SK-N-SH (cell line): ENCODE data around the gene SUCNR1. TPM values are rescaled to one million over a fixed set of nuclear protein-coding genes. Genes with fewer than 3 reads are reported as not detected.

Experiments used
- CTCF ChIA-PET: fragments of 300-600, 350-600 bp; formaldehyde crosslinking; extraction: SDS; loops from one replicate; lab custom pipeline; 2021; lab: Yijun Ruan, JAX
- POLR2A ChIA-PET: fragments of 350-600 bp; sonication (Branson Sonifier 250); formaldehyde crosslinking; extraction: SDS; loops from one replicate; lab custom pipeline; 2020; ENCODE audit warnings: antibody characterized with exemption, inconsistent platforms; lab: Yijun Ruan, JAX
- DNase-seq: peaks from one replicate; pipeline ENCODE4 v3.0.0; 2012
- H2AFZ ChIP-seq: fragments of 200-600 bp; sonication (generic); 2 replicates; pipeline ENCODE4 v1.8.1; 2016; ENCODE audit warnings: antibody characterized with exemption, mild to moderate bottlenecking, low read depth
- H3F3A ChIP-seq: fragments of 200-600 bp; sonication (generic); replicated peaks from 2 replicates; pipeline ENCODE3; 2016; ENCODE audit warnings: antibody characterized with exemption, mild to moderate bottlenecking; ENCODE audit not compliant: insufficient read depth
- H3K27ac ChIP-seq, 2 experiments: fragments of 200-500 bp in 1 of 2; fragments of 200-600 bp in 1 of 2; sonication (Bioruptor generic) in 1 of 2; sonication (generic), shearing (Covaris generic) in 1 of 2; 2 replicates each; pipeline versions ENCODE4 v1.5.1 to v1.6.1; 2014 to 2016; ENCODE audit warnings: low read depth in 2 of 2, inconsistent platforms in 1 of 2, low read length in 1 of 2, mild to moderate bottlenecking in 1 of 2, mixed read lengths in 1 of 2
- H3K27me3 ChIP-seq: fragments of 200-600 bp; sonication (generic), shearing (Covaris generic); 2 replicates; pipeline ENCODE4 v1.6.1; 2016; ENCODE audit warnings: mixed run types; ENCODE audit not compliant: insufficient read depth
- H3K36me3 ChIP-seq, 2 experiments: fragments of 200-500 bp in 1 of 2; fragments of 200-600 bp in 1 of 2; sonication (Bioruptor generic) in 1 of 2; sonication (generic) in 1 of 2; replicated peaks in 1 of 2; 2 replicates each; pipeline versions ENCODE3 to v1.5.1; 2014 to 2016; ENCODE audit warnings: low read length in 1 of 2, mild to moderate bottlenecking in 1 of 2; ENCODE audit not compliant: insufficient read depth in 2 of 2, control insufficient read depth in 1 of 2
- H3K4me1 ChIP-seq, 2 experiments: fragments of 200-500 bp in 1 of 2; fragments of 200-600 bp in 1 of 2; sonication (Bioruptor generic) in 1 of 2; sonication (generic), shearing (Covaris generic) in 1 of 2; 2 replicates each; pipeline versions ENCODE4 v1.5.1 to v1.6.1; 2014 to 2016; ENCODE audit warnings: low read depth in 1 of 2, low read length in 1 of 2, mixed run types in 1 of 2; ENCODE audit not compliant: insufficient read depth in 2 of 2, control insufficient read depth in 1 of 2
- H3K4me2 ChIP-seq: fragments of 200-600 bp; sonication (generic), shearing (Covaris generic); 2 replicates; pipeline ENCODE4 v1.6.1; 2017; ENCODE audit warnings: mixed run types
- H3K4me3 ChIP-seq, 2 experiments: fragments of 200-500 bp in 1 of 2; fragments of 200-600 bp in 1 of 2; sonication (Bioruptor generic) in 1 of 2; sonication (generic), shearing (Covaris generic) in 1 of 2; 2 replicates each; pipeline versions ENCODE4 v1.5.1 to v1.8.1; 2014 to 2016; ENCODE audit warnings: low read depth in 2 of 2, inconsistent platforms in 1 of 2, low read length in 1 of 2, mild to moderate bottlenecking in 1 of 2, mixed read lengths in 1 of 2, moderate library complexity in 1 of 2
- H3K79me2 ChIP-seq: fragments of 200-600 bp; sonication (generic); 2 replicates; pipeline ENCODE4 v1.8.1; 2017; ENCODE audit warnings: mild to moderate bottlenecking; ENCODE audit not compliant: insufficient read depth
- H3K9ac ChIP-seq: fragments of 200-600 bp; sonication (generic); 2 replicates; pipeline ENCODE4 v1.6.1; 2017; ENCODE audit warnings: mixed run types
- H3K9me2 ChIP-seq: fragments of 200-600 bp; sonication (generic); 2 replicates; pipeline ENCODE4 v1.6.1; 2017; ENCODE audit warnings: mixed run types
- H3K9me3 ChIP-seq: fragments of 200-600 bp; sonication (generic); 2 replicates; pipeline ENCODE4 v1.6.1; 2017; ENCODE audit warnings: mixed run types, mild to moderate bottlenecking, moderate library complexity
- H4K20me1 ChIP-seq: fragments of 200-600 bp; sonication (generic); 2 replicates; pipeline ENCODE4 v1.6.1; 2017; ENCODE audit warnings: mild to moderate bottlenecking, mixed run types; ENCODE audit not compliant: insufficient read depth
- CHD2 ChIP-seq: fragments of 150-350 bp; IDR thresholded peaks from 2 replicates; pipeline ENCODE4 v1.6.1; 2018; ENCODE audit warnings: low read length; ENCODE audit not compliant: partially characterized antibody
- ELF1 ChIP-seq: IDR thresholded peaks from 2 replicates; pipeline ENCODE4 v1.4.0; 2012
- EZH2phosphoT487 ChIP-seq: fragments of 200-600 bp; sonication (generic); IDR thresholded peaks from 2 replicates; pipeline ENCODE4 v1.6.1; 2017; ENCODE audit warnings: low read depth, mixed run types, mild to moderate bottlenecking, antibody characterized with exemption, moderate library complexity, borderline replicate concordance
- FOSL2 ChIP-seq: IDR thresholded peaks from 2 replicates; pipeline ENCODE4 v1.4.0; 2012; ENCODE audit warnings: low read depth, mild to moderate bottlenecking, moderate library complexity, borderline replicate concordance
- FOXJ3 ChIP-seq: sonication (generic); formaldehyde crosslinking; IDR thresholded peaks from 2 replicates; pipeline ENCODE4 v1.5.1; 2020; ENCODE audit warnings: mild to moderate bottlenecking, missing genetic modification reagents
- FOXM1 ChIP-seq: IDR thresholded peaks from 2 replicates; pipeline ENCODE4 v1.4.0; 2012; ENCODE audit warnings: low read depth, mild to moderate bottlenecking
- GATA2 ChIP-seq: sonication (generic); formaldehyde crosslinking; IDR thresholded peaks from 2 replicates; pipeline ENCODE4 v1.5.0; 2020; ENCODE audit warnings: mild to moderate bottlenecking, missing genetic modification reagents
- MEF2A ChIP-seq: IDR thresholded peaks from 2 replicates; pipeline ENCODE4 v1.4.0; 2012; ENCODE audit warnings: low read depth, borderline replicate concordance
- NFIC ChIP-seq: IDR thresholded peaks from 2 replicates; pipeline ENCODE4 v1.4.0; 2012; ENCODE audit warnings: borderline replicate concordance
- POLR2AphosphoS5 ChIP-seq: IDR thresholded peaks from 2 replicates; pipeline ENCODE4 v1.6.1; 2012; ENCODE audit warnings: low read depth, low read length
- RAD21 ChIP-seq: IDR thresholded peaks from 2 replicates; pipeline ENCODE4 v1.6.1; 2012; ENCODE audit warnings: mild to moderate bottlenecking, low read length
- RCOR1 ChIP-seq: fragments of 150-350 bp; IDR thresholded peaks from 2 replicates; pipeline ENCODE4 v1.6.1; 2017; ENCODE audit warnings: antibody characterized with exemption, low read length
- RFX5 ChIP-seq: IDR thresholded peaks from 2 replicates; pipeline ENCODE4 v1.6.1; 2012; ENCODE audit warnings: mild to moderate bottlenecking, improper control_type of control experiment, low read length
- TAF1 ChIP-seq: IDR thresholded peaks from 2 replicates; pipeline ENCODE4 v1.6.1; 2012; ENCODE audit warnings: low read depth, mild to moderate bottlenecking, low read length, moderate library complexity, borderline replicate concordance
- TEAD4 ChIP-seq: IDR thresholded peaks from 2 replicates; pipeline ENCODE4 v1.4.0; 2012; ENCODE audit warnings: mild to moderate bottlenecking, borderline replicate concordance; ENCODE audit not compliant: insufficient read depth
- WGBS: methylation state at CpG from one replicate; pipeline ENCODE4 v1.1.6; 2017; ENCODE audit warnings: low lambda C conversion rate; 5-methylcytosine and 5-hydroxymethylcytosine counted together
- polyA plus RNA-seq, 3 experiments: library from polyadenylated mRNA; depleted of rRNA; stranded (reverse); fragments of >200 nt; gene quantifications; 2 replicates each; pipeline ENCODE4 v1.2.3, GENCODE V29; 2012
- TF ChIP-seq, protein P1 (sequence below): IDR thresholded peaks from 2 replicates; pipeline ENCODE4 v1.4.0; 2012; ENCODE audit warnings: low read depth
- TF ChIP-seq, protein P2 (sequence below): IDR thresholded peaks from 2 replicates; pipeline ENCODE4; 2012
- TF ChIP-seq, protein P3 (sequence below): IDR thresholded peaks from 2 replicates; pipeline ENCODE4 v1.4.0; 2012; ENCODE audit warnings: low read depth, borderline replicate concordance
- TF ChIP-seq, protein P4 (sequence below): fragments of 150-350 bp; IDR thresholded peaks from 2 replicates; pipeline ENCODE4 v1.6.1; 2016; ENCODE audit warnings: mild to moderate bottlenecking, low read depth, low read length

The SUCNR1 gene
- polyA plus RNA-seq, 1 of the 3 experiments (the other 2 are of a cell fraction): 1.5 TPM

DNA sequence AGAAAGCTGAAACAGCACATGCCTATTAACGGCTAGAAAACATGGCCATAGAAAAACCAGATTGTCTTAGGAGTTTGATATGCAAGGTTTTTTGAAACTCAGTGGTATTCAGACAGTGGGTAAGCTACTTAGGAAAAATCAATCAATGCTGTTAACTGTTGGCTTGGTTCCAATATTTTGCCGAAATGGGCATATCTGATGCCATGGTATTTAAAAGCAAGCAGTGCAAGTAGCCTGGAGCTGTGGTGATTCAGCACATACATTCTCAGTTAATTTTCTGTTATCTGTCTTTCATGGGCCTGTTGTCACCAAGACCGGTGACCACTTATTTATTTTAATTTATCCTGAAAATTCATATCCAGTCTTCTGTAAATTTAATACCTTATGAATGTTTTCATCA is 17.3 kb upstream of the SUCNR1 start:
- Histone ChIP-seq H3K27ac (no peak overlapping the region), H3F3A (no peaks in the 10 kb centered on the region), H3K36me3 (peaks cover 0 to 53% of the 10 kb centered on the region in 2 experiments), H2AFZ (no peak overlapping the region), H3K9ac (no peak overlapping the region), H3K27me3 (no peaks in the 10 kb centered on the region), H3K79me2 (peaks cover 33% of the 10 kb centered on the region), H4K20me1 (no peaks in the 10 kb centered on the region), H3K9me2 (no peaks in the 10 kb centered on the region), H3K9me3 (no peaks in the 10 kb centered on the region), H3K4me2 (no peak overlapping the region), H3K4me3 (no peak overlapping the region), H3K4me1 (peaks cover 0 to 6% of the 10 kb centered on the region in 2 experiments; a peak in 2 of 4 replicates)
- peak; percentile 40 for TF ChIP-seq NFIC
- TF ChIP-seq GATA2: no peak
- WGBS: 53% methylated on average over 3 of the region's 3 CpGs
- ChIA-PET CTCF (interaction anchor here (0.6 kb wide), 1 partner anchor 17 kb away, joined by 3 read pairs; no protein-coding TSS in a partner anchor), POLR2A (no interaction called here)
- DNase-seq: no peak

DNA sequence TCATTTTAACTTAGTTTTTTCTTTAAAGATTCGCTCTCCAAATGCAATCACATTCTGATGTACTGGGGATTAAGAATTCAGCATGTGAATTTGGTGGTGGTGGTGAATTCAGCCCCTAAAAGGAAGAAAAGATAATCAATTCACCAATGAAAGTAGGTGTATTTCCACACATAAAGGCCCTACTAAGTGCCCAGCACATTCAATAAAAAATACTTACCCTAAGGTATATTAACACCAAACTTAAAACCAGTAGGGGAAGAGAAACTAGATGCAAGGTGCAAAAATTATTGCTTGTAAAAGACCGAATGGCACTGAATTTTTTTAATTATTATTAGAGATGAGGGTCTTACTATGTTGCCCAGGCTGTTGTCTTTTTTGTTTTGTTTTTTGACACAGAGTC is 16.8 kb upstream of the SUCNR1 start:
- no peak overlapping the region for H3K4me3 ChIP-seq
- WGBS: 54% methylated on average over 2 of the region's 2 CpGs
- no peaks in the 10 kb centered on the region for H3F3A ChIP-seq
- CTCF ChIA-PET: interaction anchor here (0.6 kb wide), 1 partner anchor 18 kb away, joined by 3 read pairs; no protein-coding TSS in a partner anchor
- H3K9me3 ChIP-seq: no peaks in the 10 kb centered on the region
- peaks cover 39% of the 10 kb centered on the region for H3K79me2 ChIP-seq
- peaks cover 0 to 53% of the 10 kb centered on the region in 2 experiments for H3K36me3 ChIP-seq
- TF ChIP-seq, protein P1, sequence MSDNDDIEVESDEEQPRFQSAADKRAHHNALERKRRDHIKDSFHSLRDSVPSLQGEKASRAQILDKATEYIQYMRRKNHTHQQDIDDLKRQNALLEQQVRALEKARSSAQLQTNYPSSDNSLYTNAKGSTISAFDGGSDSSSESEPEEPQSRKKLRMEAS: no peak
- TF ChIP-seq, protein P2, sequence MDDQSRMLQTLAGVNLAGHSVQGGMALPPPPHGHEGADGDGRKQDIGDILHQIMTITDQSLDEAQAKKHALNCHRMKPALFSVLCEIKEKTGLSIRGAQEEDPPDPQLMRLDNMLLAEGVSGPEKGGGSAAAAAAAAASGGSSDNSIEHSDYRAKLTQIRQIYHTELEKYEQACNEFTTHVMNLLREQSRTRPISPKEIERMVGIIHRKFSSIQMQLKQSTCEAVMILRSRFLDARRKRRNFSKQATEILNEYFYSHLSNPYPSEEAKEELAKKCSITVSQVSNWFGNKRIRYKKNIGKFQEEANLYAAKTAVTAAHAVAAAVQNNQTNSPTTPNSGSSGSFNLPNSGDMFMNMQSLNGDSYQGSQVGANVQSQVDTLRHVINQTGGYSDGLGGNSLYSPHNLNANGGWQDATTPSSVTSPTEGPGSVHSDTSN: no peak
- TF ChIP-seq, protein P3, sequence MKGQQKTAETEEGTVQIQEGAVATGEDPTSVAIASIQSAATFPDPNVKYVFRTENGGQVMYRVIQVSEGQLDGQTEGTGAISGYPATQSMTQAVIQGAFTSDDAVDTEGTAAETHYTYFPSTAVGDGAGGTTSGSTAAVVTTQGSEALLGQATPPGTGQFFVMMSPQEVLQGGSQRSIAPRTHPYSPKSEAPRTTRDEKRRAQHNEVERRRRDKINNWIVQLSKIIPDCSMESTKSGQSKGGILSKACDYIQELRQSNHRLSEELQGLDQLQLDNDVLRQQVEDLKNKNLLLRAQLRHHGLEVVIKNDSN: no peak
- TF ChIP-seq, all 33 proteins: peak for 0
- Histone ChIP-seq H3K4me1 (peaks cover 0 to 6% of the 10 kb centered on the region in 2 experiments; a peak in 2 of 4 replicates), H3K27ac (no peak overlapping the region), H3K9me2 (no peaks in the 10 kb centered on the region), H3K27me3 (no peaks in the 10 kb centered on the region), H4K20me1 (no peaks in the 10 kb centered on the region), H3K9ac (no peak overlapping the region), H3K4me2 (no peak overlapping the region), H2AFZ (no peak overlapping the region)
- no peak for DNase-seq
- POLR2A ChIA-PET: no interaction called here

DNA sequence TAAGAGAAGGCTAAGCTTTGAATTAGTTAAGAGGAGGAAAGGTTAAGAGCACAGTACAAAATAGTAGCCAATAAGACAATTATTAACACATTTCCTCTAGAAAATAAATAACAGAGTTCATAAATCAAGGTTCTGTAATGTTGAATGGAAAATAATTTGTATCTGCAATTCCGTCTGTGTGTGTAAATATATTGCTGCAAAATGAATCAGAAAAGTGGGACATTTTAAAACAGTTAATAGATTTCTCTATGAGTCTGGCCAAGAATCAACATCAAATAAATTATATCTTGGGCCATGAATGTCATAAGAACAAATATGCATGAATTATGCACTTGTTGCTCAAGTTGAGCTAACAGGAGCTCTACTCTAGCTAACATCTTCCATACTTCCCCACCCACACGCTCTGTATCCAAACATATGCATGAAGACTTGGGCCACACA is 14.2 kb upstream of the SUCNR1 start:
- Histone ChIP-seq H3K4me1 (peaks cover 0 to 15% of the 10 kb centered on the region in 2 experiments; a peak in 2 of 4 replicates), H4K20me1 (no peaks in the 10 kb centered on the region), H3K36me3 (peaks cover 0 to 35% of the 10 kb centered on the region in 2 experiments), H2AFZ (no peak overlapping the region), H3K9me2 (no peaks in the 10 kb centered on the region), H3K9me3 (no peaks in the 10 kb centered on the region), H3K27me3 (no peaks in the 10 kb centered on the region), H3K27ac (peak overlapping the region; percentile 18 to 82; a peak in 3 of 4 replicates), H3K4me3 (no peak overlapping the region), H3K9ac (no peak overlapping the region), H3K4me2 (no peak overlapping the region), H3K79me2 (peaks cover 50% of the 10 kb centered on the region), H3F3A (peaks cover 15% of the 10 kb centered on the region)
- POLR2A ChIA-PET: no interaction called here
- CTCF ChIA-PET: no interaction called here
- no peak for DNase-seq
- 31% methylated on average over 2 of the region's 2 CpGs for WGBS
- no peak for TF ChIP-seq CHD2
- TF ChIP-seq, protein P3: no peak
- no peak for TF ChIP-seq RFX5
- TF ChIP-seq, protein P4, sequence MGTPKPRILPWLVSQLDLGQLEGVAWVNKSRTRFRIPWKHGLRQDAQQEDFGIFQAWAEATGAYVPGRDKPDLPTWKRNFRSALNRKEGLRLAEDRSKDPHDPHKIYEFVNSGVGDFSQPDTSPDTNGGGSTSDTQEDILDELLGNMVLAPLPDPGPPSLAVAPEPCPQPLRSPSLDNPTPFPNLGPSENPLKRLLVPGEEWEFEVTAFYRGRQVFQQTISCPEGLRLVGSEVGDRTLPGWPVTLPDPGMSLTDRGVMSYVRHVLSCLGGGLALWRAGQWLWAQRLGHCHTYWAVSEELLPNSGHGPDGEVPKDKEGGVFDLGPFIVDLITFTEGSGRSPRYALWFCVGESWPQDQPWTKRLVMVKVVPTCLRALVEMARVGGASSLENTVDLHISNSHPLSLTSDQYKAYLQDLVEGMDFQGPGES: no peak
- no peak for TF ChIP-seq ELF1
- no peak for TF ChIP-seq EZH2phosphoT487
- no peak for TF ChIP-seq RCOR1
- TF ChIP-seq FOXM1: no peak
- no peak for TF ChIP-seq POLR2AphosphoS5
- no peak for TF ChIP-seq FOXJ3 (CRISPR knock-in tag)
- TF ChIP-seq FOSL2: no peak
- TF ChIP-seq GATA2: no peak
- no peak for TF ChIP-seq TAF1
- TF ChIP-seq TEAD4: no peak
- no peak for TF ChIP-seq MEF2A
- no peak for TF ChIP-seq RAD21
